ENCODE data around the gene VWDE.

Gene VWDE

GRCh38 chr7:12386313-12386740 lies 17.3 kb downstream of the VWDE start:
- DNase-seq: no peak
- TF ChIP-seq POLR2A (IDR thresholded peaks at IDR 0.05; ENCODE audit: low read length): no peak
- no peak for TF ChIP-seq GATA1 (IDR thresholded peaks at IDR 0.05; ENCODE audit: low read depth, low read length)

GRCh38 chr7:12385364-12385786 lies 18.3 kb downstream of the VWDE start:
- no peak for TF ChIP-seq POLR2A (IDR thresholded peaks at IDR 0.05; ENCODE audit: low read length)
- TF ChIP-seq GATA1 (IDR thresholded peaks at IDR 0.05; ENCODE audit: low read depth, low read length): no peak
- no peak for DNase-seq

GRCh38 chr7:12383377-12383776 lies 20.3 kb downstream of the VWDE start:
- no peak for DNase-seq
- no peak for TF ChIP-seq GATA1 (IDR thresholded peaks at IDR 0.05; ENCODE audit: low read depth, low read length)

GRCh38 chr7:12378389-12378788 lies 25.3 kb downstream of the VWDE start:
- TF ChIP-seq POLR2A (IDR thresholded peaks at IDR 0.05; ENCODE audit: low read length): no peak
- no peak for TF ChIP-seq GATA1 (IDR thresholded peaks at IDR 0.05; ENCODE audit: low read depth, low read length)
- DNase-seq: no peak

- DNase-seq: no peak
- TF ChIP-seq POLR2A (IDR thresholded peaks at IDR 0.05; ENCODE audit: low read length) (no peak), GATA1 (IDR thresholded peaks at IDR 0.05; ENCODE audit: low read depth, low read length) (no peak)
These were observed 26.3 kb downstream of the VWDE start for GRCh38 chr7:12377406-12377805.

GRCh38 chr7:12373580-12374263 lies 29.9 kb downstream of the VWDE start:
- no peak for DNase-seq
- TF ChIP-seq POLR2A (IDR thresholded peaks at IDR 0.05; ENCODE audit: low read length): no peak
- TF ChIP-seq GATA1 (IDR thresholded peaks at IDR 0.05; ENCODE audit: low read depth, low read length): no peak

- DNase-seq: no peak
- no peak for TF ChIP-seq GATA1 (IDR thresholded peaks at IDR 0.05; ENCODE audit: low read depth, low read length)
- no peak for TF ChIP-seq POLR2A (IDR thresholded peaks at IDR 0.05; ENCODE audit: low read length)
These were observed 33.4 kb downstream of the VWDE start for GRCh38 chr7:12370249-12370648.

GRCh38 chr7:12369756-12370155 lies 33.9 kb downstream of the VWDE start:
- DNase-seq: no peak
- TF ChIP-seq POLR2A (IDR thresholded peaks at IDR 0.05; ENCODE audit: low read length): no peak
- TF ChIP-seq GATA1 (IDR thresholded peaks at IDR 0.05; ENCODE audit: low read depth, low read length): no peak

- DNase-seq: no peak
- TF ChIP-seq POLR2A (IDR thresholded peaks at IDR 0.05; ENCODE audit: low read length): no peak
- TF ChIP-seq GATA1 (IDR thresholded peaks at IDR 0.05; ENCODE audit: low read depth, low read length): no peak
These were observed 34.6 kb downstream of the VWDE start for GRCh38 chr7:12369072-12369471.

- no peak for TF ChIP-seq GATA1 (IDR thresholded peaks at IDR 0.05; ENCODE audit: low read depth, low read length)
- no peak for TF ChIP-seq POLR2A (IDR thresholded peaks at IDR 0.05; ENCODE audit: low read length)
- no peak for DNase-seq
These were observed 42.7 kb downstream of the VWDE start for GRCh38 chr7:12360948-12361347.

GRCh38 chr7:12358694-12359093 lies 45.0 kb downstream of the VWDE start:
- no peak for DNase-seq
- TF ChIP-seq POLR2A (IDR thresholded peaks at IDR 0.05; ENCODE audit: low read length) (no peak), GATA1 (IDR thresholded peaks at IDR 0.05; ENCODE audit: low read depth, low read length) (no peak)

- no peak for TF ChIP-seq GATA1 (IDR thresholded peaks at IDR 0.05; ENCODE audit: low read depth, low read length)
- no peak for TF ChIP-seq POLR2A (IDR thresholded peaks at IDR 0.05; ENCODE audit: low read length)
- DNase-seq: no peak
These were observed 46.2 kb downstream of the VWDE start for GRCh38 chr7:12357508-12357907.

GRCh38 chr7:12351843-12352242 lies 51.8 kb downstream of the VWDE start:
- no peak for DNase-seq
- TF ChIP-seq POLR2A (IDR thresholded peaks at IDR 0.05; ENCODE audit: low read length) (no peak), GATA1 (IDR thresholded peaks at IDR 0.05; ENCODE audit: low read depth, low read length) (no peak)

- no peak for TF ChIP-seq POLR2A (IDR thresholded peaks at IDR 0.05; ENCODE audit: low read length)
- no peak for TF ChIP-seq GATA1 (IDR thresholded peaks at IDR 0.05; ENCODE audit: low read depth, low read length)
These were observed 52.7 kb downstream of the VWDE start for GRCh38 chr7:12350971-12351370.

GRCh38 chr7:12337095-12337494 lies 66.6 kb downstream of the VWDE start:
- TF ChIP-seq POLR2A (IDR thresholded peaks at IDR 0.05; ENCODE audit: low read length) (no peak), GATA1 (IDR thresholded peaks at IDR 0.05; ENCODE audit: low read depth, low read length) (no peak)
- DNase-seq: no peak

More at GRCh38 chr7:12350971-12351370, 52.7 kb downstream of the VWDE start:
- DNase-seq: no peak
